Neutrophil (primary cell): Measurements from ENCODE around the gene MBTPS2.
"Not testable (repeated sequence)": the region's sequence is repeated elsewhere in the genome, so short reads cannot be mapped to it uniquely, and the experiment has no call there.

Experiments
- H3K27ac ChIP-seq: fragments of 200-600 bp; sonication (generic); 2 replicates; pipeline ENCODE4 v1.5.1; 2016; ENCODE audit warnings: mild to moderate bottlenecking, moderate library complexity
- H3K27me3 ChIP-seq: fragments of 200-600 bp; sonication (generic); 2 replicates; pipeline ENCODE4 v1.6.0; 2016; ENCODE audit warnings: mild to moderate bottlenecking
- H3K36me3 ChIP-seq: fragments of 200-600 bp; sonication (generic); 2 replicates; pipeline ENCODE4 v1.5.1; 2017
- H3K4me1 ChIP-seq, 2 experiments: fragments of 200-600 bp in 1 of 2; sonication (generic) in 1 of 2; 1 replicate in 1 of 2; 2 replicates in 1 of 2; pipeline versions ENCODE4 v1.5.1 to v1.6.1; 2013 to 2016; ENCODE audit warnings: low read depth in 1 of 2, low read length in 1 of 2, mild to moderate bottlenecking in 1 of 2, moderate library complexity in 1 of 2; ENCODE audit not compliant: control insufficient read depth in 1 of 2, insufficient read depth in 1 of 2
- H3K4me3 ChIP-seq, 2 experiments: fragments of 200-600 bp in 1 of 2; sonication (generic) in 1 of 2; 1 replicate in 1 of 2; 2 replicates in 1 of 2; pipeline ENCODE4 v1.5.1; 2013 to 2016; ENCODE audit warnings: low read depth in 1 of 2, low read length in 1 of 2, mild to moderate bottlenecking in 1 of 2, moderate library complexity in 1 of 2
- H3K9me3 ChIP-seq: fragments of 200-600 bp; sonication (generic); 2 replicates; pipeline ENCODE4 v1.5.1; 2016
- CTCF ChIP-seq: fragments of 200-600 bp; sonication (generic); IDR thresholded peaks from 2 replicates; pipeline ENCODE4 v1.5.1; 2016; ENCODE audit warnings: antibody characterized with exemption

The MBTPS2 gene

DNA sequence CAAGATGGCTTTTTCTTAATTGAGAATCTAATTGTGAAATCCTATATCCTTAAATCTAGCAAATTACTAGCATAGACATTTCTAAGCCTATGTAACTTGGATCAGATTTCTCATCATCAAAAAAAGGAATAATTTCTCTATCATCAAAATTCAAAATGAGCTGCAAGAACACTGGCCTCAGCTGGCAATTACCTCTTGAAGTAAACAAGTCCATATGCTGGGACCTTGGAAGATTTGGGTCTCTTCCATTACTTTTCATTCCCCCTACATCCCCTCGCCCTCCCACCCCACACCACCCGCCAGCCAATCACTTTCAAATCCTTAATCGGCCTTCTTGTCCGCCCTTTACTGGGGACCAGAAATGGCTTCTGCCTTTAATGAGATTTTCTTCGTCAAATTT, 23.3 kb upstream of the MBTPS2 start:
- H3K27me3 ChIP-seq: no peaks in the 10 kb centered on the region
- H3K4me3 ChIP-seq: no peak overlapping the region
- TF ChIP-seq CTCF: no peak

GRCh38 chrX:21820170-21820569, 19.2 kb upstream of the MBTPS2 start:
- H3K4me1 ChIP-seq, H3K27ac ChIP-seq, H3K4me3 ChIP-seq, H3K27me3 ChIP-seq, H3K9me3 ChIP-seq, H3K36me3 ChIP-seq: not testable (repeated sequence)

More for the DNA sequence above, 23.3 kb upstream of the MBTPS2 start:
- Histone ChIP-seq H3K27ac (no peak overlapping the region), H3K9me3 (no peaks in the 10 kb centered on the region), H3K36me3 (no peaks in the 10 kb centered on the region), H3K4me1 (no peaks in the 10 kb centered on the region)

GRCh38 chrX:21821875-21822274, 17.5 kb upstream of the MBTPS2 start:
- Histone ChIP-seq H3K4me3 (no peak overlapping the region), H3K36me3 (no peaks in the 10 kb centered on the region), H3K4me1 (no peaks in the 10 kb centered on the region), H3K27ac (no peak overlapping the region), H3K27me3 (no peaks in the 10 kb centered on the region), H3K9me3 (no peaks in the 10 kb centered on the region)
- TF ChIP-seq CTCF: no peak

GRCh38 chrX:21831496-21831895, 7.9 kb upstream of the MBTPS2 start:
- peaks cover 7% of the 10 kb centered on the region for H3K27me3 ChIP-seq
- no peak overlapping the region for H3K27ac ChIP-seq
- no peaks in the 10 kb centered on the region for H3K4me1 ChIP-seq
- H3K4me3 ChIP-seq: no peak overlapping the region
- TF ChIP-seq CTCF: no peak
- no peaks in the 10 kb centered on the region for H3K36me3 ChIP-seq
- no peaks in the 10 kb centered on the region for H3K9me3 ChIP-seq

- H3K36me3 ChIP-seq: no peaks in the 10 kb centered on the region
- peaks cover 18% of the 10 kb centered on the region for H3K27me3 ChIP-seq
- no peak for TF ChIP-seq CTCF
- H3K4me3 ChIP-seq: no peak overlapping the region
- peaks cover 0 to 6% of the 10 kb centered on the region in 2 experiments for H3K4me1 ChIP-seq
- no peaks in the 10 kb centered on the region for H3K9me3 ChIP-seq
- no peak overlapping the region for H3K27ac ChIP-seq
These were observed 2.4 kb upstream of the MBTPS2 start for GRCh38 chrX:21837056-21837455.

DNA sequence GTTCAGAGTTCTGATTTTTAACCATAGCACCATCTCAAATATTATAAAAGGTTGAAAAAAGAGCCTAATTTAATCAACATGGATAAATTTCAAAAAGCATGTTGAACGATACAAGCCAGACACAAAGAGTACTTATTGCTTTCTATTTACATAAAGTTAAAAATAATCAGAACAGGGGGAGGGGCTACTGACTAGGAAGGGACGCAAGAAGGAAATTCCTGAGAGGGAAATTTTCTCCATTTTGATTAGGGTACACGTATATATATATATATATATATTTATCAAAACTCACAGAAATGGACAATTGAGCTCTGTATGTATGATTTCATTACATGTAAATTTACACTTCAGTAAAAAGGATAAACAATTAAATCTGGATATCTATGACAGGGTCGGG, 482 bp upstream of the MBTPS2 start:
- H3K4me3 ChIP-seq: peak overlapping the region; percentile 60 to 62
- H3K36me3 ChIP-seq: no peaks in the 10 kb centered on the region
- no peak for TF ChIP-seq CTCF
- H3K4me1 ChIP-seq: peaks cover 0 to 6% of the 10 kb centered on the region in 2 experiments
- peaks cover 18% of the 10 kb centered on the region for H3K27me3 ChIP-seq
- no peaks in the 10 kb centered on the region for H3K9me3 ChIP-seq
- H3K27ac ChIP-seq: no peak overlapping the region
